Neural cell (in vitro differentiated cells): ENCODE measurements around the gene HENMT1. TPM values are rescaled to one million over a fixed set of nuclear protein-coding genes. Genes with fewer than 3 reads are reported as not detected.

Experiments used
- H2AFZ ChIP-seq: fragments of 200-600, 300-800 bp; sonication (generic), shearing (Covaris generic); 2 replicates; pipeline ENCODE4 v1.6.0; 2014; ENCODE audit warnings: low read depth, mild to moderate bottlenecking, antibody characterized with exemption, low read length, moderate library complexity
- H3F3A ChIP-seq: fragments of 200-600 bp; shearing (Covaris generic); 2 replicates; pipeline ENCODE4 v1.6.1; 2016; ENCODE audit warnings: mild to moderate bottlenecking, moderate library complexity, mixed read lengths, antibody characterized with exemption, low read length; ENCODE audit not compliant: insufficient read depth, poor library complexity, severe bottlenecking
- H3K27ac ChIP-seq: fragments of 200-600, 300-800 bp; sonication (generic), shearing (Covaris generic); 2 replicates; pipeline ENCODE4 v1.5.1; 2014; ENCODE audit warnings: mild to moderate bottlenecking, low read length, moderate library complexity
- H3K27me3 ChIP-seq: fragments of 300-800, 200-600 bp; sonication (generic), shearing (Covaris generic); 2 replicates; pipeline ENCODE4 v1.6.0; 2014; ENCODE audit warnings: mild to moderate bottlenecking, low read depth, low read length, moderate library complexity; ENCODE audit not compliant: insufficient read depth
- H3K36me3 ChIP-seq: fragments of 300-800, 200-600 bp; sonication (generic), shearing (Covaris generic); 2 replicates; pipeline ENCODE4 v1.5.1; 2014; ENCODE audit warnings: mild to moderate bottlenecking, antibody characterized with exemption, low read length, moderate library complexity; ENCODE audit not compliant: insufficient read depth
- H3K4me2 ChIP-seq: fragments of 300-800, 200-600 bp; sonication (generic), shearing (Covaris generic); 2 replicates; pipeline ENCODE4 v1.6.0; 2014; ENCODE audit warnings: mild to moderate bottlenecking, low read length
- H3K4me3 ChIP-seq: fragments of 300-800, 200-600 bp; sonication (generic), shearing (Covaris generic); 2 replicates; pipeline ENCODE4 v1.5.1; 2014; ENCODE audit warnings: mild to moderate bottlenecking, low read length, moderate library complexity
- H3K79me2 ChIP-seq: fragments of 200-600 bp; shearing (Covaris generic); replicated peaks from 2 replicates; pipeline ENCODE4 v1.6.0; 2014; ENCODE audit warnings: mild to moderate bottlenecking, low read length, moderate library complexity; ENCODE audit not compliant: insufficient read depth
- H3K9ac ChIP-seq: fragments of 300-800, 200-600 bp; sonication (generic), shearing (Covaris generic); 2 replicates; pipeline ENCODE4 v1.6.1; 2016; ENCODE audit warnings: mild to moderate bottlenecking, low read length, mixed read lengths
- H3K9me2 ChIP-seq: fragments of 200-600 bp; shearing (Covaris generic); 2 replicates; pipeline ENCODE4 v1.6.1; 2016; ENCODE audit warnings: mild to moderate bottlenecking, low read length, mixed read lengths; ENCODE audit not compliant: insufficient read depth
- H3K9me3 ChIP-seq: fragments of 200-600, 300-800 bp; sonication (generic), shearing (Covaris generic); 2 replicates; pipeline ENCODE4 v1.6.1; 2016; ENCODE audit warnings: mild to moderate bottlenecking, mixed run types, low read length, moderate library complexity, mixed read lengths
- H4K20me1 ChIP-seq: fragments of 200-600 bp; shearing (Covaris generic); 2 replicates; pipeline ENCODE4 v1.6.1; 2016; ENCODE audit warnings: mild to moderate bottlenecking, mixed run types; ENCODE audit not compliant: insufficient read depth
- CTCF ChIP-seq: fragments of 450-650 bp; IDR thresholded peaks from 2 replicates; pipeline ENCODE4 v1.5.1; 2014; ENCODE audit warnings: antibody characterized with exemption, mild to moderate bottlenecking, moderate library complexity; ENCODE audit not compliant: poor library complexity, severe bottlenecking
- EP300 ChIP-seq: fragments of 450-650 bp; conservative IDR thresholded peaks from 2 replicates; pipeline ENCODE4 v1.6.1; 2014; ENCODE audit warnings: antibody characterized with exemption, mild to moderate bottlenecking, moderate library complexity; ENCODE audit not compliant: poor library complexity, severe bottlenecking
- EZH2 ChIP-seq: fragments of 200-600, 300-800 bp; shearing (Covaris generic), sonication (generic); IDR thresholded peaks from 2 replicates; pipeline ENCODE4 v1.6.1; 2014; ENCODE audit warnings: antibody characterized with exemption, low read length, borderline replicate concordance, mild to moderate bottlenecking; ENCODE audit not compliant: insufficient read depth, poor library complexity, severe bottlenecking
- MXI1 ChIP-seq: fragments of 450-650 bp; conservative IDR thresholded peaks from 2 replicates; pipeline ENCODE4 v1.6.1; 2014; ENCODE audit warnings: antibody characterized with exemption, mild to moderate bottlenecking; ENCODE audit not compliant: poor library complexity, severe bottlenecking
- POLR2AphosphoS5 ChIP-seq: IDR thresholded peaks from 2 replicates; pipeline ENCODE4 v1.6.1; 2012
- RAD21 ChIP-seq: fragments of 450-650 bp; conservative IDR thresholded peaks from 2 replicates; pipeline ENCODE4 v1.6.1; 2014; ENCODE audit warnings: antibody characterized with exemption, mild to moderate bottlenecking, moderate library complexity
- REST ChIP-seq: IDR thresholded peaks from 2 replicates; pipeline ENCODE4 v1.6.1; 2012; ENCODE audit warnings: borderline replicate concordance
- SMC3 ChIP-seq: fragments of 450-650 bp; conservative IDR thresholded peaks from 2 replicates; pipeline ENCODE4 v1.6.1; 2014; ENCODE audit warnings: antibody characterized with exemption, mild to moderate bottlenecking, moderate library complexity; ENCODE audit not compliant: poor library complexity
- TAF1 ChIP-seq: IDR thresholded peaks from 2 replicates; pipeline ENCODE4 v1.6.1; 2012; ENCODE audit warnings: low read depth
- polyA plus RNA-seq: library from polyadenylated mRNA; depleted of rRNA; stranded (reverse); fragments of >200 nt; gene quantifications from 2 replicates; pipeline ENCODE4 v1.2.3, GENCODE V29; 2014

HENMT1 gene
- polyA plus RNA-seq, 1 donor from 2014 or later: 4.1 TPM

- H3K36me3 ChIP-seq: peaks cover 12% of the 10 kb centered on the region
- H3K9me3 ChIP-seq: no peaks in the 10 kb centered on the region
- H3K9ac ChIP-seq: peak overlapping the region; percentile 92
- peak overlapping the region; percentile 96 for H3K27ac ChIP-seq
- no peaks in the 10 kb centered on the region for H3K27me3 ChIP-seq
- peak overlapping the region; percentile 91 for H3K4me3 ChIP-seq
- H4K20me1 ChIP-seq: peaks cover 3% of the 10 kb centered on the region
- TF ChIP-seq POLR2AphosphoS5 (no peak), SMC3 (peak; percentile 79), CTCF (peak; percentile 78), REST (no peak), TAF1 (no peak), RAD21 (peak; percentile 77)
- peak overlapping the region; percentile 79 for H2AFZ ChIP-seq
- H3K79me2 ChIP-seq: peaks cover 51% of the 10 kb centered on the region
- H3K9me2 ChIP-seq: no peaks in the 10 kb centered on the region
- H3K4me2 ChIP-seq: peak overlapping the region; percentile 94
- no peaks in the 10 kb centered on the region for H3F3A ChIP-seq
Observed at GRCh38 chr1:108692724-108693655, 32.1 kb upstream of the HENMT1 start.

GRCh38 chr1:108691942-108692723, 31.2 kb upstream of the HENMT1 start, which contains the start of gene PRPF38B:
TSS of gene PRPF38B (plus strand) at chr1:108692310. CDS start at chr1:108692592, 282 bp downstream.
- no peaks in the 10 kb centered on the region for H3K9me3 ChIP-seq
- no peaks in the 10 kb centered on the region for H3K27me3 ChIP-seq
- peaks cover 51% of the 10 kb centered on the region for H3K79me2 ChIP-seq
- no peak for TF ChIP-seq CTCF
- no peak for TF ChIP-seq RAD21
- peak; percentile 88 for TF ChIP-seq REST
- TF ChIP-seq EP300: peak; percentile 61
- TF ChIP-seq SMC3: no peak
- peak; percentile 96 for TF ChIP-seq TAF1
- TF ChIP-seq POLR2AphosphoS5: peak; percentile 98
- no peak for TF ChIP-seq EZH2
- TF ChIP-seq MXI1: peak; percentile 75
- peak within 1 kb of the TSS; percentile 79 for H2AFZ ChIP-seq
- H3K4me3 ChIP-seq: peak within 1 kb of the TSS; percentile 91
- H3K27ac ChIP-seq: peak within 1 kb of the TSS; percentile 96
- peak within 1 kb of the TSS; percentile 92 for H3K9ac ChIP-seq
- peak within 1 kb of the TSS; percentile 100 for H3K4me2 ChIP-seq
- H4K20me1 ChIP-seq: peaks cover 3% of the 10 kb centered on the region
- no peaks in the 10 kb centered on the region for H3F3A ChIP-seq
- no peaks in the 10 kb centered on the region for H3K9me2 ChIP-seq
- H3K36me3 ChIP-seq: peaks cover 8% of the 10 kb centered on the region
